Activated T-cell treated with anti-CD3 and anti-CD28 coated beads, Interleukin-2, amount 50 U/mL, for 4 hours (primary cell): ENCODE measurements around the gene LSR. TPM values are rescaled to one million over a fixed set of nuclear protein-coding genes. Genes with fewer than 3 reads are reported as not detected.
"Not testable (repeated sequence)": the region's sequence is repeated elsewhere in the genome, so short reads cannot be mapped to it uniquely, and the experiment has no call there.

Experiments used
- ATAC-seq, 2 donors: fragments of 200-7000 bp; cut with Tn5 transposase; one replicate each; pipeline ENCODE4 v1.10.0; 2021
- DNase-seq: peaks from one replicate; pipeline ENCODE4 v3.0.0-alpha.2; 2020
- H3K27me3 Mint-ChIP-seq: one replicate; pipeline ENCODE4 v1.8.0; 2021; ENCODE audit warnings: low read depth, mixed read lengths
- H3K36me3 Mint-ChIP-seq: one replicate; pipeline ENCODE4 v1.8.0; 2022; ENCODE audit warnings: mixed read lengths; ENCODE audit not compliant: insufficient read depth
- H3K4me1 Mint-ChIP-seq: one replicate; pipeline ENCODE4 v1.8.0; 2021; ENCODE audit warnings: low read depth, mixed read lengths
- H3K4me3 Mint-ChIP-seq: one replicate; pipeline ENCODE4 v1.8.0; 2021; ENCODE audit warnings: mild to moderate bottlenecking, moderate library complexity, mixed read lengths
- H3K9me3 Mint-ChIP-seq: one replicate; pipeline ENCODE4 v1.8.0; 2021; ENCODE audit warnings: mixed read lengths
- total RNA-seq, 3 donors: library from RNA; stranded (reverse); gene quantifications; one replicate each; pipeline ENCODE4 v1.2.1, GENCODE V29; 2021

The LSR gene
- total RNA-seq, 3 donors from 2014 or later = 14.0 to 18.7 (median 17.1) TPM

DNA sequence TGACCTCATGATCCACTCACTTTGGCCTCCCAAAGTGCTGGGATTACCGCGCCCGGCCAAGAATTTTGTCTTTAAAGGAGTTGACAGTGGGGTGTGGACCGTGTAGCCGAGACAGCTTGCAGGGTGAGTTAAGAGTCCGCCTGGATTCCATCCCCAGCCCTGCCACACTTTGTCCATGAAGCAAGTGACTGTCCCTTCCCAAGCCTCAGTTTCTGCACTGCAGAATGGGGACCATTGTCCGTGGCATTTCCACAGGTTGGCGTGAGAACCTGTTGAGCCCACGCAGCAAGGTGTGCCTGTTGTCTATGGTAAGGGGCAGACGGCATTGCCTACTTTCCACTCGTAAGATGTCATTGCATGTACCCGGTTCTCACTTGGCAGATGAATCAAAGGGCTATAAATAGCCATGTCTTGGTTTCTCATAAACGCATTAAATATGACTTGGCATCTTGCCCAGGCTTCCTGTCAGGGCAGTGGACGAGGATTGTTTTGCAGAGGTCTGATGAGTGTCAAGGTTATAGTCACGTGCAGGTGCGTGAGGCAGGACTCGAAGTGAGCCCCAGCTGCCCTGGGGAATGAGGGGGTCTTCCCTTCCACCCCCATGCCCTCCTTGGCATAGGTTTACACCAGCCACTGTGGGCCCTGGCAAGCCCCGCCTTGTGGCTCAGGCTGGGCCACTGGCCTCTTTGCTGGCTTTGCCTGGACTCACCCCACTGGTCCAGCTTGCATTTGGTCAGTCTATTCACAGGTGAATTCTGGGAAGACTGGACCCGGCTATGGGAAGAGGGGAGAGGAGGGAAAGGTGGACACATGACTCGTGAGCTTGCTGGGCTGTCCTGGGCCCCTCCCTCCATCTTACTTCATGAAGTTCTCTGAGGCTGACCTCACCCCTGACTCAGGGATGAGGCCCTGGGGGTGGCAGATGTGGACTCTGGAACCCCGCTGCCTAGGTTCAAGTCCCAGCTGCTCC is 34.9 kb upstream of the LSR start:
- Mint-ChIP-seq H3K4me3 (peak overlapping the region; percentile 54), H3K9me3 (peaks cover 1% of the 10 kb centered on the region), H3K4me1 (peaks cover 70% of the 10 kb centered on the region), H3K27me3 (no peaks in the 10 kb centered on the region), H3K36me3 (peaks cover 2% of the 10 kb centered on the region)
- ATAC-seq (peak; percentile 80 to 81), DNase-seq (peak; percentile 62)

DNA sequence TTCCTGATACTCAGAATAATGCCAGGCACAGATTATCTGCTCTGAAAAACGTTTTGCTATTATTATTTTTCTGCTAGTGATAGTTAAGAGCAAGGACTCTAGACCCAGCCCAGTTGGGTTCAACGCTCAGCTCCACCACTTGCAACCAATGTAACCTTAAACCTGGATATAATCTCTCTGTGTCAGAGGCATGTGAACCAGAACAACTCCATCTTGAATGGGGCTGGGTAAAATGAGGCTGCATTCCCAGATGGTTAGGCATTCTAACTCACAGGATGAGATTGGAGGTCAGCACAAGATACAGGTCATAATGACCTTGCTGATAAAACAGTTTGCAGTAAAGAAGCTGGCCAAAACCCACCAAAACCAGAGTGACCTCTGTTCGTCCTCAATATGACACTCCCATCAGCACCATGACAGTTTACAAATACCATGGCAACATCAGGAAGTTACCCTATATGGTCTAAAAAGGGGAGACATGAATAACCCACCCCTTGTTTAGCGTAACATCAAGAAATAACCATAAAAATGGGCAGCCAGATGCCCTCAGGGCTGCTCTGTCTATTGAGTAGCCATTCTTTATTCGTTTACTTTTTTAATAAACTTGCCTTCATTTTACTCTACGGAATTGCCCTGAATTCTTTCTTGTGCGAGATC is 33.9 kb upstream of the LSR start:
- no peaks in the 10 kb centered on the region for H3K27me3 Mint-ChIP-seq
- no peak for ATAC-seq
- H3K4me3 Mint-ChIP-seq = no peak overlapping the region
- H3K9me3 Mint-ChIP-seq = peaks cover 7% of the 10 kb centered on the region
- H3K4me1 Mint-ChIP-seq = peaks cover 72% of the 10 kb centered on the region
- peaks cover 2% of the 10 kb centered on the region for H3K36me3 Mint-ChIP-seq
- no peak for DNase-seq

DNA sequence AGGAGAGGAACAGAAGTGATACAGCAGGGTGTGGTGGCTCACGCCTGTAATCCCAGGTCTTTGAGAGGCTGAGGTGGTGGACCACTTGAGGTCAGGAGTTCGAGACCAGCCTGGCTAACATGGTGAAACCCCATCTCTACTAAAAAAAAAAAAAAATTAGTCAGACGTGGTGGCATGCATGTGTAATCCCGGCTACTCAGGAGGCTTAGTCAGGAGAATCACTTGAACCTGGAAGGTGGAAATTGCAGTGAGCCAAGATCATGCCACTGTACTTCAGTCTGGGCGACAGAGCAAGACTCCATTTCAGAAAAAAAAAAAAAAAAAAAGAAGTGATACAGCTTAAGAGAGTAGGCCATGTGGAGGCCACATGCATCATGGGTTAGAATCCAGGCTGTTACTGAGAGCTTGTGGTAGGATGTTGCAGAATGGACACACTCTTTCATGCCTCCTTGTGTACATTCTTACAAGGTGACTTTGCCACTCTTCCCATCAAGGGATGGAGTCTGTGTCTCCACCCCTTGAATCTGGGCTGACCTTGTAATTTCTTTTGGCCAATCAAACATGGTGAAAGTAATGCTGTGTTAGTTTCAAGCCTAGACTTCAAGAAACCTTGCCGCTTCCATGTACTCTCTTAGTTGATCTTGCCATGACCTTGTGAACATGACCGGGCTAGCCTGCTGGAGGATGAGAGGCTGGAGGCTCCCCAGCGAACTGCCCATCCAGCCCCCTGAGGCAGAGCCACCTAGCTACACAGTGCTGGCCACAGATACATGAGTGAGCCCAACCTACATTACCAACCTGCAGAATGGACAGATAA is 32.6 kb upstream of the LSR start:
- no peak overlapping the region for H3K4me3 Mint-ChIP-seq
- DNase-seq (no peak), ATAC-seq (no peak)
- H3K27me3 Mint-ChIP-seq = no peaks in the 10 kb centered on the region
- H3K9me3 Mint-ChIP-seq = peaks cover 7% of the 10 kb centered on the region
- H3K36me3 Mint-ChIP-seq = peaks cover 2% of the 10 kb centered on the region
- H3K4me1 Mint-ChIP-seq = peaks cover 71% of the 10 kb centered on the region

DNA sequence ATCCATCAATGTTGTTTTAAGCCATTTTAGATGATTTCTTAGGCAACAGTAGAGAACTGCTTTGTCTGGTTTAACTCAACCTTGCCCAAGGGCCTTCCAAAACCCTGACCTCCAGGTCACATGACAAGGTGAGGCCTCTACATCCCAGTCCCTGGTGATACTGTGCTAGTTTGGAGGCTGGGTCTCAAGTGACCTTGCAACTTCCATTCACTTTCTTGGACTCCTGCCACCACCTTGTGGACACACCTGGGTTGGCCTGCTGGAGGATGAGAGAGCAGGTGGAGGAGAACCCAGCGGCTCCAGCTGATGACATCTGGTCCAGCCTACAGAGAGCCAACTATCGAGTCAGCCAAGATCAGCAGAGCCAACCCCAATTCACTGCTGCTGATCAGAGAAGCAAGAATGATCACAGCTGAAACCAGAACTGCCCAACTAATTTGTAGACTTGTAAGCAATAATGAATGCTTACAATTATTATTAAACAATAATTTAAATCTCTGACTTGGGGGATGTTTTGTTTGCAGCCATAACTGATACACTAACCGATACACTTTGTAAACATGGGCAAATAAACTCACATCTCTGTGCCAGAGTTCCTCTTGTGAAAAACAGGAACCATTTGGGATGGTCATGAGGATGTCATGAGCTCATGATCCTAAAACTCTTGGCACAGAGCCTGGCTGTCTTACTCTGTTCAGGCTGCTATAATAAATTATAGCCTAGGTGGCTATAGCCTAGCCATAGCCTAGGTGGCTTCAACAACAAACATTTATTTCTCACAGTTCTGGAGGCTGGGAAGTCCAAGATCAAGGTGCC is 31.8 kb upstream of the LSR start:
- no peaks in the 10 kb centered on the region for H3K27me3 Mint-ChIP-seq
- H3K4me1 Mint-ChIP-seq = peaks cover 64% of the 10 kb centered on the region
- H3K9me3 Mint-ChIP-seq = peaks cover 7% of the 10 kb centered on the region
- ATAC-seq (no peak), DNase-seq (peak; percentile 32)
- H3K36me3 Mint-ChIP-seq = peaks cover under 1% of the 10 kb centered on the region
- H3K4me3 Mint-ChIP-seq = no peak overlapping the region

DNA sequence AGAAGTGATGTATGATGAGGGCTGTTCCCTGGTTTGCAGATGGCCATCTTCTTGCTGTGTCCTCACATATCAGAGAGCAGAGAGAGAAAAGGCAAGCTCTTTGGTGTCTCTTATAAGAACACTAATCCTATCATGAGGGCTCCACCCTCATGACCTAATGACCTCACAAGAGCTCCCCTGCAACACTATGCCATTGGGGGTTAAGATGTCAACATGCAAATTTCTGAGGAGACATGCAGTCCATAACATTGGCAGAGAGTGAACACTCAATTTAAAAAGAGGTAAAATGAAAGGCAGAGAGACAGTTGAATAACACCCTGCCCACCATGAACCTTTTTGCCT is 31.2 kb upstream of the LSR start:
- Mint-ChIP-seq H3K9me3 (peaks cover 7% of the 10 kb centered on the region), H3K27me3 (no peaks in the 10 kb centered on the region), H3K4me3 (no peak overlapping the region), H3K4me1 (peaks cover 61% of the 10 kb centered on the region), H3K36me3 (no peaks in the 10 kb centered on the region)
- no peak for ATAC-seq
- no peak for DNase-seq

DNA sequence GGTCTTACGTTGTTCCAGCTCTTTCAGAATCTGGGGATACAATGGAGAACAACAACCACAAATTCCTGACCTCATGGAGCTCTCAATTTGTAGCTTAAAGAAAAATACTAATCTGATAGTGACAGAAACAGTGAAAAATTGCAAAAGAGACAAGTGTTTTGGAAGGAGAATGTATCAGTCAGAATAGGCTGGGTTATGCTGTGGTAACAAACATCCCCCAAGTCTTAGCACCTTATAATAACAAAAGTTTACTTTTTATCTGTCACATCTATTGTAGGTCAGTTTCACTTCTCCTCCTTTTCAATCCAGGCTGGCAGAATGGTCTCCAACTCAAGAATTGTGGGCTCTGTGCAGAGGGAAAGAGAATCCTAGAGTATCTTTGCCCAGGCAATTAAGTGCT is 29.8 kb upstream of the LSR start:
- no peak for ATAC-seq
- Mint-ChIP-seq H3K4me3 (no peak overlapping the region), H3K4me1 (peaks cover 57% of the 10 kb centered on the region), H3K9me3 (peaks cover 7% of the 10 kb centered on the region), H3K27me3 (no peaks in the 10 kb centered on the region), H3K36me3 (no peaks in the 10 kb centered on the region)
- no peak for DNase-seq

DNA sequence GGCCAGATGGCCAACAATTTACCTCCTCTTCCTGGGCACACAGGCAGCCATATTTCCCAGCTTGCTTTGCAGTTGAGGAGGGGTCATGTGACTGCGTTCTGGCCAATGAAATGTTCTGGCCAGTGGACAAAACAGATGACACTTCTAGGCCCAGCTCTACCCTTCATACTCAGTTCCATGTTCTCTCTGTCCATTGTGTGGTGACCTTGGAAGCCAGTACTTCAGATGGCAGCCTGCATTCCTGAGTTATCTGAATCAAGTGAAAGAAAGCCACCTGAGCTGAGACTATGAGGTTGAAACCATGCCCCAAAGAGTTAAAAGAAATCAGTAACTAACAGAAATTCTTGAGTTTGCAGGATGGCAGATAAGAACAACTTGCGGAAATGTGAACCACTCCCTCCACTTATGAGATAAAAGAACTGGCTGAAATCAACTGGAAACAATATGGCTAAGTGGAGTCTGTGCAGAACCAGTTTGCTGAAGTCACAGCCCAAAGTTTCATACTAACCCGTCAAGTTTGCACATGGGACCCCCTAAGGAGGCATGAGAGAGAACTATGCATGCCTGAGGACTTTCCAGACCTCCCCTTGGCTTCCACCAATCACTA is 28.4 kb upstream of the LSR start:
- Mint-ChIP-seq H3K36me3 (no peaks in the 10 kb centered on the region), H3K9me3 (peaks cover 7% of the 10 kb centered on the region), H3K4me1 (peaks cover 45% of the 10 kb centered on the region), H3K27me3 (no peaks in the 10 kb centered on the region), H3K4me3 (no peak overlapping the region)
- DNase-seq (no peak), ATAC-seq (no peak)

DNA sequence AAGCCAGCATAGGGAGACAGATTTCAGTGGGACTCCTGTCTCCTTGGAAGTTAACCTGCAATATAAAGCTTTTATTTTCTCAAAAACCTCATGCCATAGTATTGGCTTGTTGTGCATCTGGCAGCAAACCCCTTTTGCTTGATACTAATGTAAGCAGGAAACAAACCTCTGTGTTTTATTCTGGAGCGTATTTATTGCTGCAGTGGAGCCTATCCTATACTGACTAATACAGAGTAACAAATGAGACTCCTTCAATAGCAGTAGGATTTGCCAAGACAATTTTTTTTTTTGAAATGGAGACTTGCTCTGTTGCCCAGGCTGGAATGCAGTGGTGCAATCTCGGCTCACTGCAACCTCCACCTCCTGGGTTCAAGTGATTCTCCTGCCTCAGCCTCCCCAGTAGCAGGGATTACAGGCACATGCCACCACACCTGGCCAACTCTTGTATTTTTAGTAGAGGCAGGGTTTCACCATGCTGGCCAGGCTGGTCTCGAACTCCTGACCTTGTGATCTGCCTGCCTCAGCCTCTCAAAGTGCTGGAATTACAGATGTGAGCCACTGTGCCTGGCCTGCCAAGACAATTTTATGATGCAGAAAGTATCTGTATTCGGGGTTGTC is 27.7 kb upstream of the LSR start:
- H3K4me1 Mint-ChIP-seq = peaks cover 41% of the 10 kb centered on the region
- H3K27me3 Mint-ChIP-seq, DNase-seq, H3K36me3 Mint-ChIP-seq, H3K4me3 Mint-ChIP-seq, H3K9me3 Mint-ChIP-seq, ATAC-seq: not testable (repeated sequence)

DNA sequence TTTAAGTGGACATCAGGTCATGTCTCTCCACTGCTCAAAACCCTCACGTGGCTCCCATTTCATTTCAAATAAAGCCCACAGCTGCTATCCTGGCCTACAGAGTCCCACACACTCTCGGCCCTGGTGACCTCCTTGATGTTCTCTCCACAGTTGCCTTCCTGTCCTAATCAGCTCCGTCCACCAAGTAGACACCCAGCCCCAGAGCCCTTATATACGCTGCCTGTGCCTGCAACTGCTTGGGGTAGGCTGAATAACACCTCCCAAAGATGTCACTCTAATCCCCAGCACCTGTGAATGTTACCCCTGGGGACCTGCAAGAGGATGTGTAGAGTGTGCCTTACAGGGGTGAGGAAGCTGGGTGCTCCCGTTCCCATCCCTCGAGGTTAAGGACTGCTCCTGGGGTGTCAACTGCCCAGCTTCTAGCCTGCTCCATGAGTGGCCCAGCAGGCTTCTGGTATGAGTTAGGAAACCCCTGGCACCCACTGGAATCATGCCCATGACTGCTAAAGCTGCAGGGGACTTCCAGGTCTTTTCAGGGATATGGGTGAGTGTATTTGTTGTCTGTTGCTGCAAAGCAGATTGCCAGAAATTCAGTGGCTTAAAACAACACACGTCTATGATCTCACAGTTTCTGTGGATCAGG is 26.3 kb upstream of the LSR start:
- no peak for ATAC-seq
- no peak for DNase-seq

DNA sequence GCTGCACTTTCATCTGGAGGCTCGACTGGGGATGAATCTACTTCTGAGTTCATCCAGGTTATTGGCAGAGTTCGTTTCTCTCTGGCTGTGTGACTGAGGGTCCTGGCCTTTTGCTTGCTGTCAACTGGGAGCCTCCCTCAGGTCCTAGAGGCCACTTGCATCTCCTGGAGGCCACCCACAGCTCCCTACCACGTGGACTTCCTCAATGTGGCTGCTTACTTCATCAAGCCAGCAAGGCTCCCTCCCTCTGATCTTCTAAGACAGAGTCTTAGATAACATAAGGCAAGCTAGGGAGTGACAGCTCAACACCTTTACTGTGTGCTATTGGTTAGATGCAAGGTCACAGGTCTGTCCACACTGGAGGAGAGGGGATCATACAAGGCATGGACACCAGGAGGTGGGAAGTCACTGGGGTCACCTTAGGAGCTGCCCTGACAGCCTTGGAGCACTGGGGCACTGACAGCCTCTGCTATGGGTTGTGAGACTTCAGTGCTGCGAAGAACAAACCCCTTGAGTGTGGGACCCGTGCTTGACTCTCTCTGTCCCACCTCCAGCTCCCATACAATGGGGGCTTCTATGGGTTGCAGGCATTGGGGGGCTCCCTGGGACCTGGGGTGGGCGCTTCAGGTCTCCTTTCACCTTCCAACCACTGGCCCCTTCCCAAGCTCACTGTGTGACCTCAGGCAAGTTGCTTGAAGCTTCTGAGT is 25.6 kb upstream of the LSR start:
- Mint-ChIP-seq H3K36me3 (no peaks in the 10 kb centered on the region), H3K4me1 (peaks cover 32% of the 10 kb centered on the region), H3K4me3 (no peak overlapping the region), H3K9me3 (peaks cover 7% of the 10 kb centered on the region), H3K27me3 (no peaks in the 10 kb centered on the region)
- no peak for ATAC-seq
- DNase-seq = no peak

More for the DNA sequence above, 26.3 kb upstream of the LSR start:
- Mint-ChIP-seq H3K36me3 (no peaks in the 10 kb centered on the region), H3K4me3 (no peak overlapping the region), H3K27me3 (no peaks in the 10 kb centered on the region), H3K9me3 (peaks cover 7% of the 10 kb centered on the region), H3K4me1 (peaks cover 32% of the 10 kb centered on the region)

DNA sequence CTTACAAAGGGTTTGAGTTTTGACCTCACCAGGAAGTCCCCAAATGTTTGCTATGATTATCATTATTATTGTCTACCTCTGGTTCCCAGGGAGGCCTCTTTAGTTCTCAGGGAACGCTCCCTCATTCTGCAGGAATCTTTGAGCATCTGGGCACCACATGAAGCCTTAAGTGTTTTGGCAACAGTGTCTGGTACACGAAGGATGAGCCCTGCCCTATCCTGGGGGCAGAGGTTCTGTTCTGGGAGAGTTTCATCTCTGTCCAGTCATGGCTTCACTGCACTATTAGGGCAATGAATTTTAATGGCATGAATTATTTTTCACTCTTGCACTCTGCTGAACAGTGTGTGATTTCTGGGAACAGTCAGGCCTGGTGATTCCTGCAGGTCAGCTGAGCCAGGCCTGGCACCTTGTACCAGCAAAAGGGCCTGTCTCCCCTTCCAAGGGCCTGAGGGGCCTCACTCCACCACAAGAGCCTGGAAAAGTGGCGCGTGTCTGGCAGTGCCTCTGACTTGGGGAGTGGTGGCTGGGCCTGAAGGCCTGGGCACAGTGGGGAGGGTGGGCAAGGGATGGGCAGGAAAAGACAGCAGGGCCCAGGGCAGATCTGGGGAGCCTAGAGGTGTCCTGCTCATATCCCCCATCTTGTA is 24.8 kb upstream of the LSR start:
- H3K9me3 Mint-ChIP-seq = peaks cover 5% of the 10 kb centered on the region
- peaks cover 31% of the 10 kb centered on the region for H3K4me1 Mint-ChIP-seq
- no peaks in the 10 kb centered on the region for H3K27me3 Mint-ChIP-seq
- H3K4me3 Mint-ChIP-seq = no peak overlapping the region
- no peak for ATAC-seq
- H3K36me3 Mint-ChIP-seq = no peaks in the 10 kb centered on the region
- no peak for DNase-seq
